ENCODE measurements around the gene SH2B3. TPM values are rescaled to one million over a fixed set of nuclear protein-coding genes. Genes with fewer than 3 reads are reported as not detected.

Gene SH2B3
- total RNA-seq, 3 donors from 2014 or later = 16.5 to 22.4 (median 20.5) TPM

DNA sequence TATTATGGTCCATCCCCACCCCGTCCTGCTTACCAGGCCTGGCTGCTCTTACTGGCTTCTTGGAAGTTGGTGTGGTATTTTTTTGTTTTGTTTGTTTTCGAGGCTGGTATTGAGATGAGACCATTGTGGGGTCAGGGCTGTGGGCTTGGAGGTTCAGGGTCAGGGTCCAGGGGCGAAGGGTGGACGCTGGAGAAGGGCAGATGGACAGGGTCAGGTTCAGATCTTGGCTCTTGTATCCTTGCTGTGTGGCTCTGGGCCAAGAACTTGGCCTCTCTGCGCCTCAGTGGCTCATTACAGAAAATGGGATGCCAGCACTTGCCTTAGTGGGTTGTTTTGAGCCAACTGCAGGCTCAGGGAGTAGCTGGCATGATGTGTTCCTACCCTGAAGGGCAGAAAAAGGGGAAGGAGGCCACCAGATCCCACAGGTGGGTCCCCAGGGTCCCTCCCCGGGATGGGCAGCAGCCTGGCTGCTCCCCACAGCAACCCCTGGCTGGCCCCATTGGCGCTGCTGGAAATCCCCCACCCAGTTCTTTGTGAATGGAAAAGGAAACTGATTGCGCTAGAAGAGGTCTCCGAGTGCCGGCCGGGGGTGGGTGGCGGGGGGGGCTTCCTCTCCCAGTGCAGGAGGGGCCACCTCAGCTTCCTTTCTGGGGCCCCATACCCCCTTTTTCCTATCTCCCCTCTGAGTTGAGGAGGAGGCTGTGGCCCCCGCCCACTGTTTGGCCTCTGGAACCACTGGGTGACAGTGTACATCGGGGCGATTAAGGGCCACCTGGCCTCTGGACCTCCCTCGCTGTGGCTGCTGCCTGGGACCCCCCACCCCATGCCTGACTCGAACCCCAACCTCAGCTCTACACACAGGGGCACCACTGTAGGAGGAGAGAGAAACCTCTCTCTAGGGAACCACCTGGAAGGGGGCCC is 25.0 kb downstream of the SH2B3 start:
- no peaks in the 10 kb centered on the region for H3K36me3 ChIP-seq (ENCODE audit: low read depth)
- DNase-seq (peak in 2 of 3 donors; percentile 60 to 75), ATAC-seq (no peak)
- intact Hi-C loops (cut with DNase I, micrococcal nuclease) = no loop called here
- H3K4me1 ChIP-seq (ENCODE audit: low read depth) = peaks cover 88% of the 10 kb centered on the region
- H3K9me3 ChIP-seq = no peaks in the 10 kb centered on the region
- TF ChIP-seq CTCF (IDR thresholded peaks at IDR 0.05) = no peak
- no peak overlapping the region for H3K4me3 ChIP-seq

GRCh38 chr12:111431772-111432171 is 26.0 kb downstream of the SH2B3 start:
- Histone ChIP-seq H3K4me3 (no peak overlapping the region), H3K36me3 (ENCODE audit: low read depth) (no peaks in the 10 kb centered on the region), H3K4me1 (ENCODE audit: low read depth) (peaks cover 85% of the 10 kb centered on the region), H3K9me3 (no peaks in the 10 kb centered on the region)
- intact Hi-C loops (cut with DNase I, micrococcal nuclease) = no loop called here
- DNase-seq (no peak), ATAC-seq (no peak)
- no peak for TF ChIP-seq CTCF (IDR thresholded peaks at IDR 0.05)

DNA sequence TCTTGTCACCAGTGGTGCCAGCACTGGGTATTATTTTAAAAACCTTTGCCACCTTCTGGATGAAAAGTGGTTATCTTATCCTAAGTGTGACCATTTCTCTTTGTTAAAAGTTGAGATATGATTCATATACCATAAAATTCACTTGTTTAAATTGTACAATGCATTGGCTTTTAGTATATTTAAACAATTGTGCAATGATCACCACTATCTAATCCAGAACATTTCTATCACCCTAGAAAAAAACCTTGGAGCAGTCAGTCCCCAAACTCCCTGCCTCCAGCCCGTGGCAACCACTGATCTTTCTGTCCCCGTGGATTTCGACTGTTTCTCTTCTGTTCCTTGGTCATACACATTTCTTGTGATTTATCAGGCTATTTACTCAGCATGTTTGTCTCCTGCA is 28.3 kb downstream of the SH2B3 start:
- H3K4me1 ChIP-seq (ENCODE audit: low read depth) = peaks cover 68% of the 10 kb centered on the region
- DNase-seq (no peak), ATAC-seq (no peak)
- no peaks in the 10 kb centered on the region for H3K36me3 ChIP-seq (ENCODE audit: low read depth)
- H3K9me3 ChIP-seq = no peaks in the 10 kb centered on the region
- no peak for TF ChIP-seq CTCF (IDR thresholded peaks at IDR 0.05)
- no peak overlapping the region for H3K4me3 ChIP-seq
- intact Hi-C loops (cut with DNase I, micrococcal nuclease) = no loop called here

DNA sequence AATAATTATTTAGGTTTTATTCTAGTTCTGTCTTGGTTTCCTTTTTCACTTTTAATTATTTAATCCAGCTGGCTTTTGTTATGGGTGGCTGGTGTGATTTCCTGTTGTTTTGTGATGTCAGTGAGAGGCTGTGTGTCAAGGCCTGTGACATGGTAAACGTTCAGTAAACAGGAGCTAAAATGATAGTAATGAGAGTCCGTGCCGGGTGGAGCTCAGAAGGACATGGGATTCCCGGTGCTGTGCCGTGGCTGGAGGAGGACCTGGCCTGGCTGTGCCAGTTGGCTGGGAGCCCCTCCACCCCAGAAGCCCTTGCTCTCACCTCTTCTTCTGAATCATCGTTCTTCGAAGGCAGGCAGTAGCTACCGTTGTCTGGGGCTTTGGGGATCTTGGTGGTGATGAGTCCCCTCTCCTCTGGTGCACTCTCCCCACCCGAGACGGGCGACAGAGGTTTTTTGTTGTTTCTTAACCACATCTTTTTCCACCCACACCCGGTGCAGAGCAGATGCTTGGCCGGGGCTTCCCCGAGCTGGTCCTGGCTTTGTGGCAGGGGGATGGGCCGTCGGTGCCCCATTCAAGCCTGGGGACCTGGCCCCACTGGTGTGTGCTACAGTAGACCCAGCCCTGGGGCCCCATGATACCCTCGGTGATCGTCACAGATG is 29.1 kb downstream of the SH2B3 start:
- Histone ChIP-seq H3K4me3 (no peak overlapping the region), H3K4me1 (ENCODE audit: low read depth) (peaks cover 62% of the 10 kb centered on the region), H3K36me3 (ENCODE audit: low read depth) (no peaks in the 10 kb centered on the region), H3K9me3 (no peaks in the 10 kb centered on the region)
- TF ChIP-seq CTCF (IDR thresholded peaks at IDR 0.05) = no peak
- intact Hi-C loops (cut with DNase I, micrococcal nuclease) = no loop called here
- DNase-seq (peak; percentile 73 to 81 (median 74)), ATAC-seq (peak; percentile 61)

DNA sequence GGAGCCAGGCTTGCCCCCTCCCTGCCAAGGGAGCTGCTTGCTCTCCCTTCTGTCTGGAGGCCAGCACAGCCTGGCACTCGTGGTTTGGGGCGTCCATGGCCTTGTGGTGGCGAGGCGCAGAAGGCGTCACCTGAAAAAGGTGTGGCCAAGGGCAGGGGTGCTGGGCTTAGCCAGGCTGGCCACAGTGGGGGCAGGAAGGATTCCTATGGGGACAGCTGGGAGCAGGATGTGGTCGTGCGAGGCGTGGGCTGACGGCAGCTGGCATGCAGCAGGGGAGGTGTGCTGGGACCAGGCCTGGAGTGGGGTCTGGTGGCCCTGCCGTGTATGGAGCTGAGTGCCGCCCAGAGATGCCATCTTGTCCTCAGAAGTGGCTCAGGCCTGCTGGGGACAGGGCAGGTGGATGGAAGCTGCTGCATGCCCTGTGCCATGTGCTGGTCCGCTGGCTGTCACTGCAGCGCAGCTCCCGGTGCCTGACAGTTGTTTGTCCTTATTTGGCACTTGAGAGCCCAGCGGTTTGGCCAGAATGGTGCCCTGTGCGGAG is 30.0 kb downstream of the SH2B3 start:
- DNase-seq (no peak), ATAC-seq (no peak)
- TF ChIP-seq CTCF (IDR thresholded peaks at IDR 0.05) = no peak
- intact Hi-C loops (cut with DNase I, micrococcal nuclease) = no loop called here
- no peak overlapping the region for H3K4me3 ChIP-seq
- H3K36me3 ChIP-seq (ENCODE audit: low read depth) = no peaks in the 10 kb centered on the region
- H3K4me1 ChIP-seq (ENCODE audit: low read depth) = peaks cover 52% of the 10 kb centered on the region
- no peaks in the 10 kb centered on the region for H3K9me3 ChIP-seq

Measured in mucosa of descending colon (tissue), 3 donors.